HG03457 (cell line): ENCODE results near the gene SLC13A2.
"Not testable (repeated sequence)": the region's sequence is repeated elsewhere in the genome, so short reads cannot be mapped to it uniquely, and the experiment has no call there.

Experiments used
- ATAC-seq: cut with Tn5 transposase; IDR thresholded peaks from one replicate; pipeline ENCODE4 v1.9.1; 2021; ENCODE audit warnings: moderate number of reproducible peaks; ENCODE audit not compliant: unreplicated experiment

Gene SLC13A2

GRCh38 chr17:28511858-28512461 is 38.5 kb downstream of the SLC13A2 start:
- no peak for ATAC-seq

- ATAC-seq, result no peak
Measured at GRCh38 chr17:28513476-28513875, 40.0 kb downstream of the SLC13A2 start.

- no peak for ATAC-seq
Measured at GRCh38 chr17:28514561-28515002, 41.1 kb downstream of the SLC13A2 start.

GRCh38 chr17:28515518-28515917 is 42.1 kb downstream of the SLC13A2 start:
- no peak for ATAC-seq

- ATAC-seq, result no peak
Measured at GRCh38 chr17:28518132-28518531, 44.7 kb downstream of the SLC13A2 start.

GRCh38 chr17:28518578-28518977 is 45.1 kb downstream of the SLC13A2 start:
- no peak for ATAC-seq

- no peak for ATAC-seq
Measured at GRCh38 chr17:28519236-28519635, 45.8 kb downstream of the SLC13A2 start.

- ATAC-seq, result no peak
Measured at GRCh38 chr17:28520687-28521086, 47.2 kb downstream of the SLC13A2 start.

- no peak for ATAC-seq
Measured at GRCh38 chr17:28521311-28522085, 48.1 kb downstream of the SLC13A2 start.

GRCh38 chr17:28522281-28522680 is 48.8 kb downstream of the SLC13A2 start:
- ATAC-seq, result not testable (repeated sequence)

- ATAC-seq, result no peak
Measured at GRCh38 chr17:28523186-28523585, 49.7 kb downstream of the SLC13A2 start.

- no peak for ATAC-seq
Measured at GRCh38 chr17:28523876-28524275, 50.4 kb downstream of the SLC13A2 start.

- ATAC-seq, result no peak
Measured at GRCh38 chr17:28524476-28525424, 51.3 kb downstream of the SLC13A2 start.

GRCh38 chr17:28526381-28526780 is 52.9 kb downstream of the SLC13A2 start:
- no peak for ATAC-seq

- no peak for ATAC-seq
Measured at GRCh38 chr17:28527181-28527681, 53.8 kb downstream of the SLC13A2 start.

GRCh38 chr17:28527859-28528258 is 54.4 kb downstream of the SLC13A2 start:
- no peak for ATAC-seq

GRCh38 chr17:28528327-28529012 is 55.0 kb downstream of the SLC13A2 start:
- no peak for ATAC-seq

- no peak for ATAC-seq
Measured at GRCh38 chr17:28529013-28529400, 55.6 kb downstream of the SLC13A2 start.

- ATAC-seq, result no peak
Measured at GRCh38 chr17:28530250-28530649, 56.8 kb downstream of the SLC13A2 start.

- no peak for ATAC-seq
Measured at GRCh38 chr17:28530926-28531325, 57.5 kb downstream of the SLC13A2 start.
